Measurements from ENCODE around the gene LPAR3.
"Not testable (repeated sequence)": the region's sequence is repeated elsewhere in the genome, so short reads cannot be mapped to it uniquely, and the experiment has no call there.

The LPAR3 gene

DNA sequence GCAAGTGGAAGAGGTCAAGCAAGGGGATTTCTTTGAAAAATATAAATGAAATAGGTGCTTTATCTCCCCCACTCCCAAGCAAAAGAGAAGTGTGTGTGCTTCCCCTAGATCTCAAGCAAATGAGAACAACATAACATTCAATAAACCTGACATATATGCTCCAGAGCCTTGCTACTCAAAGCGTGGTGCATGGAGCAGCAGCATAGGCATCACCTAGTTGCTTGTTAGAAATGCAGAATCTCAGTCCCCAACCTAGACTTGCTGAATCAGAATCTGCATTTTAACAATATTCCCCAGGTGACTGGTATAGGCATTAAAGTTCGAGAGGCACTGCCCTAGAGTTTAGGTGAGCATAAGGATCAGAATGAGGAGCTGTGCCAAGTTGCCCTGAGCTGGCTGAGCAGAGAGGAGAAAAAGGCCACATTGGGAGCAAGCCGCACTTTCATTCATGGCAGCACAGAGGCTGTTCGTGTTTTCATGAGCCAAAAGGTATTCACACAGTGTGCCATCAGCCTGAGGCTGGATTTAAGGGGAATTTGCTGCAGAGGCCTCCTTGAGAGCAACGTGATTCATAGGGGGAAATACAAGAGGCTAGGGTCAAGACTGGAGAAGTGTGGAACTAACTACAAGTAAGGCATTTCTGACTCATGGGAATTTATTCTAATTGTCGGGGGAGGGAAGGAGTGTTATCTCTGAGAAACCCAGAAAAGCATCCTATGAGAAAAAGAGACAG is 14.3 kb upstream of the LPAR3 start:
- no peaks in the 10 kb centered on the region for H3K4me1 ChIP-seq (ENCODE audit: control insufficient read depth, low read length)

GRCh38 chr1:84902727-84903126 is 9.7 kb upstream of the LPAR3 start:
- H3K9me2 ChIP-seq (replicated peaks; ENCODE audit: control insufficient read depth, low read length); H3F3A ChIP-seq (ENCODE audit: control insufficient read depth, insufficient read depth); H3K4me2 ChIP-seq (ENCODE audit: low read length); H3K4me1 ChIP-seq (ENCODE audit: control insufficient read depth, low read length); H3K27me3 ChIP-seq (ENCODE audit: control insufficient read depth, low read length); H3K4me3 ChIP-seq (ENCODE audit: low read length); H3K9me3 ChIP-seq (ENCODE audit: control insufficient read depth, insufficient read depth, low read length); H3K79me2 ChIP-seq (ENCODE audit: control insufficient read depth, low read length); H3K27ac ChIP-seq (ENCODE audit: low read depth, low read length); H3K36me3 ChIP-seq (ENCODE audit: control insufficient read depth, low read length); H4K20me1 ChIP-seq (ENCODE audit: control insufficient read depth, insufficient read depth, low read depth, low read length): not testable (repeated sequence)

More for the DNA sequence above, 14.3 kb upstream of the LPAR3 start:
- H3K36me3 ChIP-seq (ENCODE audit: control insufficient read depth, low read length) = no peaks in the 10 kb centered on the region
- TF ChIP-seq EZH2phosphoT487 (IDR thresholded peaks at IDR 0.05; ENCODE audit: borderline replicate concordance, low read length) = no peak
- TF ChIP-seq, protein P1, sequence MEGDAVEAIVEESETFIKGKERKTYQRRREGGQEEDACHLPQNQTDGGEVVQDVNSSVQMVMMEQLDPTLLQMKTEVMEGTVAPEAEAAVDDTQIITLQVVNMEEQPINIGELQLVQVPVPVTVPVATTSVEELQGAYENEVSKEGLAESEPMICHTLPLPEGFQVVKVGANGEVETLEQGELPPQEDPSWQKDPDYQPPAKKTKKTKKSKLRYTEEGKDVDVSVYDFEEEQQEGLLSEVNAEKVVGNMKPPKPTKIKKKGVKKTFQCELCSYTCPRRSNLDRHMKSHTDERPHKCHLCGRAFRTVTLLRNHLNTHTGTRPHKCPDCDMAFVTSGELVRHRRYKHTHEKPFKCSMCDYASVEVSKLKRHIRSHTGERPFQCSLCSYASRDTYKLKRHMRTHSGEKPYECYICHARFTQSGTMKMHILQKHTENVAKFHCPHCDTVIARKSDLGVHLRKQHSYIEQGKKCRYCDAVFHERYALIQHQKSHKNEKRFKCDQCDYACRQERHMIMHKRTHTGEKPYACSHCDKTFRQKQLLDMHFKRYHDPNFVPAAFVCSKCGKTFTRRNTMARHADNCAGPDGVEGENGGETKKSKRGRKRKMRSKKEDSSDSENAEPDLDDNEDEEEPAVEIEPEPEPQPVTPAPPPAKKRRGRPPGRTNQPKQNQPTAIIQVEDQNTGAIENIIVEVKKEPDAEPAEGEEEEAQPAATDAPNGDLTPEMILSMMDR (IDR thresholded peaks at IDR 0.05; ENCODE audit: low read depth, low read length, poor library complexity, severe bottlenecking) = no peak
- H3K4me3 ChIP-seq (ENCODE audit: low read length) = no peak overlapping the region
- H3K79me2 ChIP-seq (ENCODE audit: control insufficient read depth, low read length) = no peaks in the 10 kb centered on the region
- H3K9me2 ChIP-seq (replicated peaks; ENCODE audit: control insufficient read depth, low read length) = no peaks in the 10 kb centered on the region
- H3F3A ChIP-seq (ENCODE audit: control insufficient read depth, insufficient read depth) = no peaks in the 10 kb centered on the region
- no peak overlapping the region for H3K4me2 ChIP-seq (ENCODE audit: low read length)
- H4K20me1 ChIP-seq (ENCODE audit: control insufficient read depth, insufficient read depth, low read depth, low read length) = no peaks in the 10 kb centered on the region
- H3K27ac ChIP-seq (ENCODE audit: low read depth, low read length) = no peak overlapping the region
- H3K27me3 ChIP-seq (ENCODE audit: control insufficient read depth, low read length) = peaks cover 9% of the 10 kb centered on the region
- peaks cover 4% of the 10 kb centered on the region; the same call in 1 of the 2 replicates for H3K9me3 ChIP-seq (ENCODE audit: control insufficient read depth, insufficient read depth, low read length)

DNA sequence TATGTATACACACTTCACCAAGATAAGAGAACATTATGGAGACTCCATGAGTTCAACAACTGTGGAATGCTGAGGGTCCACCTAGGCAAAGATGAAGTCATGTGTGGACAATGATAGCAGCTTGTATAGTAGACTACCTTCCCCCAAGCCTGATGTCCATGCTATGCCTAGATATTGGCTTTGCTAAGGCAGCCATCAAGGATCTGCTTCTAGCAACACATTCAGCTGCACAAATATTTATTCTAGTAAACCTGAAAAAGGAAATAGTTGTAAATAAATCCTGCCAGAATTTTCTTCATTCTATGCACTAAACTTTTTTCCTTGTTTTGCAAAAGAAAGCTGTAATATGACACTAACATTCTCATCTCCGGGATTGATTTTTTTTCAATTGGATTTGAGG is 7.0 kb upstream of the LPAR3 start:
- no peak overlapping the region for H3K27ac ChIP-seq (ENCODE audit: low read depth, low read length)
- H3K79me2 ChIP-seq (ENCODE audit: control insufficient read depth, low read length) = no peaks in the 10 kb centered on the region
- H3K4me3 ChIP-seq (ENCODE audit: low read length) = no peak overlapping the region
- H3K27me3 ChIP-seq (ENCODE audit: control insufficient read depth, low read length) = no peaks in the 10 kb centered on the region
- peaks cover 4% of the 10 kb centered on the region; the same call in 1 of the 2 replicates for H3K9me3 ChIP-seq (ENCODE audit: control insufficient read depth, insufficient read depth, low read length)
- H4K20me1 ChIP-seq (ENCODE audit: control insufficient read depth, insufficient read depth, low read depth, low read length) = no peaks in the 10 kb centered on the region
- H3K4me1 ChIP-seq (ENCODE audit: control insufficient read depth, low read length) = no peaks in the 10 kb centered on the region
- H3F3A ChIP-seq (ENCODE audit: control insufficient read depth, insufficient read depth) = no peaks in the 10 kb centered on the region
- no peaks in the 10 kb centered on the region for H3K36me3 ChIP-seq (ENCODE audit: control insufficient read depth, low read length)
- H3K9me2 ChIP-seq (replicated peaks; ENCODE audit: control insufficient read depth, low read length) = no peaks in the 10 kb centered on the region
- TF ChIP-seq, protein P1 (IDR thresholded peaks at IDR 0.05; ENCODE audit: low read depth, low read length, poor library complexity, severe bottlenecking) = no peak
- TF ChIP-seq EZH2phosphoT487 (IDR thresholded peaks at IDR 0.05; ENCODE audit: borderline replicate concordance, low read length) = no peak
- H3K4me2 ChIP-seq (ENCODE audit: low read length) = no peak overlapping the region

DNA sequence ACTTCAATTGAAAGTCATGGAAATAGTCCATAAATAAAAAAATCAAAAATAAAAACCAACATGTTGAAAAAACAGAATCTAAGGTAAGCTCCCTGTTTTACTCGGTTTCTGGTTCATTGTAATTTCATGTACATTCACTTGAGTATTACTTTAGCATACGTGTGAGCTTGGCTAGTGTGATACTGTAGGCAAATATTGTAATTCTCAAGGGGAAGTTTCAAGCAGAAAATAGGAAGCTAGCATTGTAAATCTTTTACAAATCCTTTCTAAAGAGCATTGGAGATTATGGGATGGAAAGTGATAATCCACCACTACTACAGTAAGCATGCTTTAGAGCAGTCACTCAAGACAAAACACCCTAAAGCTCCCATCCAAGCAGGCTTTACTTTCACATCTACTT is 3.3 kb upstream of the LPAR3 start:
- Histone ChIP-seq H3K4me3 (ENCODE audit: low read length) (no peak overlapping the region), H3K9me3 (ENCODE audit: control insufficient read depth, insufficient read depth, low read length) (no peaks in the 10 kb centered on the region; the same call in 1 of the 2 replicates), H4K20me1 (ENCODE audit: control insufficient read depth, insufficient read depth, low read depth, low read length) (no peaks in the 10 kb centered on the region), H3K9me2 (replicated peaks; ENCODE audit: control insufficient read depth, low read length) (no peaks in the 10 kb centered on the region), H3K27me3 (ENCODE audit: control insufficient read depth, low read length) (no peaks in the 10 kb centered on the region), H3K79me2 (ENCODE audit: control insufficient read depth, low read length) (no peaks in the 10 kb centered on the region), H3K36me3 (ENCODE audit: control insufficient read depth, low read length) (no peaks in the 10 kb centered on the region), H3K4me1 (ENCODE audit: control insufficient read depth, low read length) (no peaks in the 10 kb centered on the region), H3K27ac (ENCODE audit: low read depth, low read length) (no peak overlapping the region), H3K4me2 (ENCODE audit: low read length) (no peak overlapping the region), H3F3A (ENCODE audit: control insufficient read depth, insufficient read depth) (no peaks in the 10 kb centered on the region)
- TF ChIP-seq, protein P1 (IDR thresholded peaks at IDR 0.05; ENCODE audit: low read depth, low read length, poor library complexity, severe bottlenecking) = no peak
- TF ChIP-seq EZH2phosphoT487 (IDR thresholded peaks at IDR 0.05; ENCODE audit: borderline replicate concordance, low read length) = no peak

Measured in DOHH2 (cell line).